ENCODE data around the gene CACNA1G.

Gene CACNA1G

GRCh38 chr17:50527949-50528474 lies 32.5 kb upstream of the CACNA1G start:
- Histone ChIP-seq H2BK120ac (ENCODE audit: low read depth, low read length) (no peak overlapping the region), H3K4ac (ENCODE audit: low read length) (no peak overlapping the region), H3K9ac (ENCODE audit: low read depth, low read length, poor library complexity) (peak overlapping the region; percentile 13), H2AK5ac (ENCODE audit: low read depth, low read length) (peak overlapping the region; percentile 82), H3K4me1 (ENCODE audit: control insufficient read depth in 2 of 2, insufficient read depth in 1 of 2, low read depth in 1 of 2, low read length in 2 of 2) (peaks cover 11 to 15% of the 10 kb centered on the region in 2 donors), H3K27ac (replicated peaks; ENCODE audit: low read length) (no peak overlapping the region), H3K4me2 (ENCODE audit: insufficient read depth, low read length, poor library complexity, severe bottlenecking) (no peak overlapping the region), H3K4me3 (ENCODE audit: low read length in 2 of 2) (no peak overlapping the region), H3K23ac (ENCODE audit: low read depth, low read length, poor library complexity) (no peak overlapping the region), H3K18ac (ENCODE audit: low read length) (no peak overlapping the region), H2BK15ac (ENCODE audit: low read length) (no peak overlapping the region), H4K91ac (ENCODE audit: low read depth, low read length, poor library complexity) (no peak overlapping the region), H3K14ac (ENCODE audit: low read length) (no peak overlapping the region), H3K9me3 (replicated peaks in 1 of 2; ENCODE audit: control insufficient read depth in 2 of 2, insufficient read depth in 1 of 2, low read depth in 1 of 2, low read length in 2 of 2) (no peaks in the 10 kb centered on the region), H3K36me3 (replicated peaks in 1 of 2; ENCODE audit: control insufficient read depth in 2 of 2, insufficient read depth in 2 of 2, low read length in 2 of 2) (no peaks in the 10 kb centered on the region), H2AFZ (ENCODE audit: low read length) (no peak overlapping the region), H2BK5ac (ENCODE audit: low read length) (no peak overlapping the region), H3K79me1 (ENCODE audit: low read depth, low read length) (no peaks in the 10 kb centered on the region), H3K27me3 (ENCODE audit: control insufficient read depth in 3 of 3, insufficient read depth in 3 of 3, low read depth in 1 of 3, low read length in 3 of 3) (peaks cover 0 to 60% (median 7%) of the 10 kb centered on the region in 3 experiments), H2BK12ac (ENCODE audit: low read length) (no peak overlapping the region), H4K8ac (ENCODE audit: low read depth, low read length) (no peak overlapping the region)
- DNase-seq (ENCODE audit: low spot score) = no peak
- no CpG with 5 or more reads among the region's 4 CpGs for WGBS, 2 donors (ENCODE audit: extremely low coverage in 2 of 2, insufficient read length in 2 of 2, insufficient replicate concordance in 1 of 2)

- no peak overlapping the region for H2BK120ac ChIP-seq (ENCODE audit: low read depth, low read length)
- H4K91ac ChIP-seq (ENCODE audit: low read depth, low read length, poor library complexity) = no peak overlapping the region
- peaks cover 2 to 66% (median 25%) of the 10 kb centered on the region in 3 experiments for H3K27me3 ChIP-seq (ENCODE audit: control insufficient read depth in 3 of 3, insufficient read depth in 3 of 3, low read depth in 1 of 3, low read length in 3 of 3)
- H2BK15ac ChIP-seq (ENCODE audit: low read length) = no peak overlapping the region
- no peaks in the 10 kb centered on the region for H3K9me3 ChIP-seq (replicated peaks in 1 of 2; ENCODE audit: control insufficient read depth in 2 of 2, insufficient read depth in 1 of 2, low read depth in 1 of 2, low read length in 2 of 2)
- H2AK5ac ChIP-seq (ENCODE audit: low read depth, low read length) = no peak overlapping the region
- H3K4me2 ChIP-seq (ENCODE audit: insufficient read depth, low read length, poor library complexity, severe bottlenecking) = no peak overlapping the region
- no CpG with 5 or more reads among the region's 7 CpGs for WGBS, 2 donors (ENCODE audit: extremely low coverage in 2 of 2, insufficient read length in 2 of 2, insufficient replicate concordance in 1 of 2)
- H3K4ac ChIP-seq (ENCODE audit: low read length) = no peak overlapping the region
- H2BK5ac ChIP-seq (ENCODE audit: low read length) = no peak overlapping the region
- no peak overlapping the region for H2AFZ ChIP-seq (ENCODE audit: low read length)
- H2BK12ac ChIP-seq (ENCODE audit: low read length) = no peak overlapping the region
- H3K27ac ChIP-seq (replicated peaks; ENCODE audit: low read length) = no peak overlapping the region
- no peak overlapping the region for H4K8ac ChIP-seq (ENCODE audit: low read depth, low read length)
- no peaks in the 10 kb centered on the region for H3K79me1 ChIP-seq (ENCODE audit: low read depth, low read length)
- no peak overlapping the region for H3K9ac ChIP-seq (ENCODE audit: low read depth, low read length, poor library complexity)
- H3K4me1 ChIP-seq (ENCODE audit: control insufficient read depth in 2 of 2, insufficient read depth in 1 of 2, low read depth in 1 of 2, low read length in 2 of 2) = peaks cover 21 to 29% of the 10 kb centered on the region in 2 donors
- no peak overlapping the region for H3K23ac ChIP-seq (ENCODE audit: low read depth, low read length, poor library complexity)
- no peak overlapping the region for H3K18ac ChIP-seq (ENCODE audit: low read length)
- no peak for DNase-seq (ENCODE audit: low spot score)
- no peak overlapping the region for H3K14ac ChIP-seq (ENCODE audit: low read length)
- no peaks in the 10 kb centered on the region for H3K36me3 ChIP-seq (replicated peaks in 1 of 2; ENCODE audit: control insufficient read depth in 2 of 2, insufficient read depth in 2 of 2, low read length in 2 of 2)
- no peak overlapping the region for H3K4me3 ChIP-seq (ENCODE audit: low read length in 2 of 2)
Observed at GRCh38 chr17:50529849-50530248, 30.7 kb upstream of the CACNA1G start.

GRCh38 chr17:50531428-50532025 lies 29.0 kb upstream of the CACNA1G start:
- DNase-seq (ENCODE audit: low spot score) = no peak
- H2BK12ac ChIP-seq (ENCODE audit: low read length) = no peak overlapping the region

GRCh38 chr17:50532452-50533024 lies 28.0 kb upstream of the CACNA1G start, which contains the start of gene EPN3:
Gene EPN3 (plus strand): TSS chr17:50532735. CDS start chr17:50536557, 3,822 bp downstream.
- Histone ChIP-seq H3K27me3 (ENCODE audit: control insufficient read depth in 3 of 3, insufficient read depth in 3 of 3, low read depth in 1 of 3, low read length in 3 of 3) (peaks cover 2 to 79% (median 26%) of the 10 kb centered on the region in 3 experiments), H2BK5ac (ENCODE audit: low read length) (peak within 1 kb of the TSS; percentile 4), H2AFZ (ENCODE audit: low read length) (peak within 1 kb of the TSS; percentile 64), H4K8ac (ENCODE audit: low read depth, low read length) (no peak within 1 kb of the TSS), H2BK15ac (ENCODE audit: low read length) (peak within 1 kb of the TSS; percentile 93), H2BK12ac (ENCODE audit: low read length) (peak within 1 kb of the TSS; percentile 93), H3K4me1 (ENCODE audit: control insufficient read depth in 2 of 2, insufficient read depth in 1 of 2, low read depth in 1 of 2, low read length in 2 of 2) (peaks cover 21 to 27% of the 10 kb centered on the region in 2 donors), H3K4me2 (ENCODE audit: insufficient read depth, low read length, poor library complexity, severe bottlenecking) (peak within 1 kb of the TSS; percentile 93), H3K27ac (replicated peaks; ENCODE audit: low read length) (no peak within 1 kb of the TSS), H3K4ac (ENCODE audit: low read length) (no peak within 1 kb of the TSS), H3K79me1 (ENCODE audit: low read depth, low read length) (no peaks in the 10 kb centered on the region), H3K23ac (ENCODE audit: low read depth, low read length, poor library complexity) (peak within 1 kb of the TSS; percentile 87), H2AK5ac (ENCODE audit: low read depth, low read length) (peak within 1 kb of the TSS; percentile 81), H3K14ac (ENCODE audit: low read length) (peak within 1 kb of the TSS; percentile 94), H3K18ac (ENCODE audit: low read length) (peak within 1 kb of the TSS; percentile 87), H2BK120ac (ENCODE audit: low read depth, low read length) (no peak within 1 kb of the TSS), H3K9me3 (replicated peaks in 1 of 2; ENCODE audit: control insufficient read depth in 2 of 2, insufficient read depth in 1 of 2, low read depth in 1 of 2, low read length in 2 of 2) (no peaks in the 10 kb centered on the region), H3K36me3 (replicated peaks in 1 of 2; ENCODE audit: control insufficient read depth in 2 of 2, insufficient read depth in 2 of 2, low read length in 2 of 2) (no peaks in the 10 kb centered on the region), H3K9ac (ENCODE audit: low read depth, low read length, poor library complexity) (peak within 1 kb of the TSS; percentile 82), H4K91ac (ENCODE audit: low read depth, low read length, poor library complexity) (no peak within 1 kb of the TSS), H3K4me3 (ENCODE audit: low read length in 2 of 2) (peak within 1 kb of the TSS in 1 of 2 donors; percentile 33)
- DNase-seq (ENCODE audit: low spot score) = no peak
- no CpG with 5 or more reads among the region's 21 CpGs for WGBS, 2 donors (ENCODE audit: extremely low coverage in 2 of 2, insufficient read length in 2 of 2, insufficient replicate concordance in 1 of 2)

More at GRCh38 chr17:50531428-50532025, 29.0 kb upstream of the CACNA1G start:
- Histone ChIP-seq H3K27me3 (ENCODE audit: control insufficient read depth in 3 of 3, insufficient read depth in 3 of 3, low read depth in 1 of 3, low read length in 3 of 3) (peaks cover 2 to 79% (median 26%) of the 10 kb centered on the region in 3 experiments), H4K8ac (ENCODE audit: low read depth, low read length) (no peak overlapping the region), H2BK5ac (ENCODE audit: low read length) (no peak overlapping the region), H2BK15ac (ENCODE audit: low read length) (no peak overlapping the region), H3K4me3 (ENCODE audit: low read length in 2 of 2) (no peak overlapping the region), H3K36me3 (replicated peaks in 1 of 2; ENCODE audit: control insufficient read depth in 2 of 2, insufficient read depth in 2 of 2, low read length in 2 of 2) (no peaks in the 10 kb centered on the region), H3K27ac (replicated peaks; ENCODE audit: low read length) (no peak overlapping the region), H3K4ac (ENCODE audit: low read length) (no peak overlapping the region), H3K18ac (ENCODE audit: low read length) (peak overlapping the region; percentile 11), H3K4me2 (ENCODE audit: insufficient read depth, low read length, poor library complexity, severe bottlenecking) (no peak overlapping the region), H3K23ac (ENCODE audit: low read depth, low read length, poor library complexity) (no peak overlapping the region), H4K91ac (ENCODE audit: low read depth, low read length, poor library complexity) (no peak overlapping the region), H2BK120ac (ENCODE audit: low read depth, low read length) (no peak overlapping the region), H3K79me1 (ENCODE audit: low read depth, low read length) (no peaks in the 10 kb centered on the region), H3K9me3 (replicated peaks in 1 of 2; ENCODE audit: control insufficient read depth in 2 of 2, insufficient read depth in 1 of 2, low read depth in 1 of 2, low read length in 2 of 2) (no peaks in the 10 kb centered on the region), H3K4me1 (ENCODE audit: control insufficient read depth in 2 of 2, insufficient read depth in 1 of 2, low read depth in 1 of 2, low read length in 2 of 2) (peaks cover 21 to 29% of the 10 kb centered on the region in 2 donors), H3K14ac (ENCODE audit: low read length) (no peak overlapping the region), H2AFZ (ENCODE audit: low read length) (no peak overlapping the region), H2AK5ac (ENCODE audit: low read depth, low read length) (no peak overlapping the region), H3K9ac (ENCODE audit: low read depth, low read length, poor library complexity) (no peak overlapping the region)
- WGBS, 2 donors (ENCODE audit: extremely low coverage in 2 of 2, insufficient read length in 2 of 2, insufficient replicate concordance in 1 of 2) = no CpG with 5 or more reads among the region's 6 CpGs

All from neuronal stem cell (in vitro differentiated cells).